Measurements from ENCODE around the gene USP24.

The USP24 gene

DNA sequence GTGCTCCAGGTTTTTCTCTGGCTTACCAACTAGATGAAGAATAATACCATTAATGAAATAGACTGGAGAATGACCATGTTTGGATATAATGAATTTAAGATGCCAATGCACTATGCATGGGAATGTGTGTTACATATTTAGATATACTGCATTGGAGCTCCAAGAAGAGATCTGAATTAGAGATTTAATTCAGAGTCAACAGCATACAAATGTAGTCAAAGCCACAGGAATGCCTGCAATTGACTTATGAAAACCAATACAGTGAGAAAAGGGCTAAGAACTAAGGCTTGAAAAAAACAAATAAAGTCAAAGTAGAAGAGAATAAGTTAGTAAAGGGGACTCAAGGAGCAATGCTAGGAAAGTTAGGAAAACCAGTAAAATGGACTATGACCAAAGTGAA, 59.1 kb downstream of the USP24 start:
- no peak for DNase-seq

DNA sequence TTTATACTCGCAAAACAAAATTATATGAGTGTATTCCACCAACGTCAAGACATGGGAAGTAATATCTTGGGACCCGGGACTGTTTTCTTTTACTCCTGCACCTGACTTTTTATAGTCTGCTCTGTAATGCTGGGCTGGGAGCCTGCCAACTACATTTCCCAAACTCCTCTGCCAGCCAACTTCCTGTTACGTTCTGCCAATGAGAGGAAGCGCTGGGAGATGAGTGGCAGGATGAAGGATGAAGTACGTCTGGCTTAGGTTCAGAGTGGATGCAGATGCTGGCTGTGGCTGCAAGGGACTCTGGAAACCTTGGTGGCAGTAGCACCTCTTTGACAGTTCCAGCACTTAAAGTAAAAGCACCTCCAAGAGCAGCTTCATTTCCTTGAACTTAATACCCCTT, 59.6 kb downstream of the USP24 start:
- peak; percentile 19 to 52 for DNase-seq

DNA sequence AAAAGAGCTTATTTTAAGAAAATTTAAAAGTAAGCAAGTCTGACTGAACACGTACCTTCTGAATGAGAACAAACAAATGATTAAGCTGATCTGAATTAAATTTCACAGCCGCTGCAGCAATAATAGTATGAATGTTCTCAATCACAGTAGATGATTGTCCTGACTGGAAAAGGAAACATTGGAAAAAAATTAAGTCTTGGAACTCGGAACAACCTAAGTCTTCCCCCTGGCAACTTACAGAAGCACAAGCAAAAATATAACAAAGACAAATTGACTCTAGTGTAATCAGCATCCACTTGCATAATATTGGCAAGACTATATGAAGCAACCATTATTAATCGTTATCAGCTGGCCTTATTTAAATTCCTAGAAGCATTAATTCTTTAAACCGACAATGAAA, 60.5 kb downstream of the USP24 start:
- no peak for DNase-seq

DNA sequence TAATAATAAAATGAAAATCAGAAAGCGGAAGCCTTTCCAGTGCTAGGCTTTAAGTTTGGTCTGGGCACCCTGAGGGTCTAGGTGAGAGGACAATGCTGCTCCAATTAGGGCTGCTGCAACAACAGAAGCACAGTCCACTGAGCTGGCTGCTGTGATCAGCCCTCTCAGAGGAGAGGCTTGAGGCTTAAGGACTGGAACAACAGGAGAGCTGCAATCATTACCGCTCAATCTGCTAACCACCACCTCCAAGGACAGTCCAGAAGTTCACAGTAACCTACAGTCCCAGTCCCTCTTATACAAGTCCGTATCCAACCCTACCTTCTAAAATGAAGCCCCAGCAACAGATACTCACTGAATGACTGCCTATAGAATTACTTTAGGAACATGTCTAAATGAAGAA, 62.1 kb downstream of the USP24 start:
- DNase-seq: no peak

DNA sequence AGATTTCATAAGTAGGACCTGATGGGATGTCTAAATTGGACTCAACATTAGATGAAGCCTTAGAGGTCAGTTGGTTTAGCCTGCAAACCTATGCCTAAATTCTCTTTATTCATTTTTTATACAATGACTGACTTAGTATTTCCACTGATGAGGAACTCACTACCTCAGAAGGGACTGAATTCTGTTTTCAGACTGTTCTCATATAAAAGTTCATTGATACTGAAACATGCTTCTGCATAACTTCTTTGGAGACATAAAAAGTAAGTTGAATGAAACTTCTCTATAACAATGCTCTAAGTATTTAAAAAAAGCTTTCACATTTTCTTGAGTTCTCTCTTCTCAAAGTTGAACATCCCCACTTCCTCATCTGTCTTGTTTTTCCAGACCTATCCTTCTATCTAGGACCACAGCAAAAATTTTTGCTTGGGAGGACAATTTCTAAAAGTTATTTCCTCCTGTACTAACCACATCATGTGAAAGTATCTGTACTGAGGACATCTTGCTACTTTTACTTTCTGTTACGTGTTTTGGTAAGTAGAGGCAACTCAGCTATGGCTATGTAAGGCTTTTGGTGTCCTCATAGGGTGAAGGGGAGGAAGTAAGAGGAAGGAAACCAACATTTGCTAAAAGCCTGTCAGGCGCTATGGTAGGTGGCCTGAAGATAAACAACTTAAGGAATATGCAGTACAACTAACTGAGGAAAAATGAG, 64.1 kb downstream of the USP24 start:
- DNase-seq: no peak

DNA sequence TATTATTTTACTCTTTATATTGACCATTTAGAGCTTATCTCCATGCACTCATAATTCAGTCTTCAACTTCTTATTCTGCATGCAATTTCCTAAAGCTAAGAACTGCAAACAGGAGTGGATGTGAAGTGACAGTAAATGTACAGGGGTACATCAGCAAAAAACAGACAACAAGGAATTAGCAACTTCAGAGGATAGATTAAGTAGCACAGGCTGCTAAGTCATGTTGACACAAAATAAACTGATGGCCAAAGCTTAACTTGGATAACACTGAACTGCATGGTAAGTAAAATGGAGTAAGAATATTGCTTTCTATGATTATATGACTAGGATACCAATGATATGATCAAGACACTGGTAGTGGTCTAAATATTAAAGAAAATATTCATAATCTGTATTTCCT, 66.5 kb downstream of the USP24 start:
- no peak for DNase-seq

DNA sequence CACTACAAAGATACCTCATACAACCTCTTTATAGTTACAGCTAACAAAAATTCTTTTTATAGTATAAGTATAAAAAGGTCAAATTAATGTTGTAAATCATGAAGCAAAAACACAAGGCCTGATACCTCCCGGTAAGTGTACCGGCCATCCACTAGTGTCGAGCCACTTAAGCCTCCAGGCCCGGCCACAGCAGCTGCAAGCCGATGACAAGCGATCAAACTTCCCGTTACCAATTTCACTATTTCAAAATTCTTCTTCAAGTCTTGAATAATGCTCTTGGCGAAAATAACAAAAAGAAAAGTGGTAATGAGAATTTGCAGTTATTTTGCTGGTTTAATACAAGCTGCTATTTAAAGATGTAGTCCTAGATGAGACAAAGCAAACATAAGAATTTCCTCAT, 67.6 kb downstream of the USP24 start:
- DNase-seq: no peak

DNA sequence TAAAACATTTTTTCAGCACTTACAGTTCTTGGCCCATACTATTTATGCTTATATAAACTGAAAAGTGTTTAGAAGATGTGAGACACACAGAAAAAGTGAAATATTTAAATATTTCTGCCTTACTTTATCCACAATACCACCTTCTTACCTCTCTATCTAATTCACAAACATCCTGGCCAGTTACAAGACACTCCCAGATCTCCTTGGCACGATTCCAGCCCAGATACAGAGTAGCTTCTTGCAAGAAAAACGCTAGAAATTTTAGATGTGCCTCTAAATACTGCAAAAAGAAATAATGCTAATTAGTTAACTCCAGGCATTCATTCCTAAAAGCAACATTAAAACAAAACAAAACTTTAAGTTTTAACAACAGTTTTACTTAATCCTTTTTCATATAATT, 68.4 kb downstream of the USP24 start:
- DNase-seq: no peak

DNA sequence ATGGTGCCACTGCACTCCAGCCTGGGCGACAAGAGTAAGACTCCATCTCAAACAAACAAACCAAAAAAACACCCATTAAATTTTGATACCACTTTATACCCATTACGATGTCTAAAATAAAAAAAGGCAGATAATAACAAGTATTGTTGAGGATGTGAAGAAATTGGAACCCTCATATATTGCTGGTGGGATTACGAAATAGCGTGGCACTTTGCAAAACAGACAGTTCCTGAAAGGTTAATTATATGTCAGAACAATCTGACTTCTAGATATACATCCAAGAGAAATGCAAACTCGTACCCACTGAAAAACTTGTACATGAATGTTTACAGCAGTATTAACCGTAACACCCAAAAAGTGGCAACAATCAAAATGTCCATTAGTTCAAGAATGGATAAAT, 70.3 kb downstream of the USP24 start:
- DNase-seq: no peak

DNA sequence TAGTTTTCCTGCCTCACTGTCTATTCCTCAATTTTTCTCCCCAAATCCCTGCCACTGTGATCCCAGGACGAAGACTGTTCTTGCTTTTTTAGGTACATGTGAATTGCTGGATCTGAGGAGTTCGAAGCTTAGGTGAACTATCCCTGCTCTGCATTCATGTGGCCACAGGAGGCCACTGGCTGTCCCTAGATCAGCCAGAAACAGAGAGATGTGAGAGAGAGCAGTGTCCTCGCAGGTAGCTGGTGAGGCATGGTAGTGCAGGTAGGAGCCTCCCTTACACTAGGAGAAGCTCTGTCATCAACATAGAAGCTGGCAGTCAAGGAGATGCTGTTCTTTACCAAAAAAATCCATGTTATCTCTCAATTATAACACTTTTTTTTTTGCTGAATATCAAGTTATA, 71.5 kb downstream of the USP24 start:
- no peak for DNase-seq

DNA sequence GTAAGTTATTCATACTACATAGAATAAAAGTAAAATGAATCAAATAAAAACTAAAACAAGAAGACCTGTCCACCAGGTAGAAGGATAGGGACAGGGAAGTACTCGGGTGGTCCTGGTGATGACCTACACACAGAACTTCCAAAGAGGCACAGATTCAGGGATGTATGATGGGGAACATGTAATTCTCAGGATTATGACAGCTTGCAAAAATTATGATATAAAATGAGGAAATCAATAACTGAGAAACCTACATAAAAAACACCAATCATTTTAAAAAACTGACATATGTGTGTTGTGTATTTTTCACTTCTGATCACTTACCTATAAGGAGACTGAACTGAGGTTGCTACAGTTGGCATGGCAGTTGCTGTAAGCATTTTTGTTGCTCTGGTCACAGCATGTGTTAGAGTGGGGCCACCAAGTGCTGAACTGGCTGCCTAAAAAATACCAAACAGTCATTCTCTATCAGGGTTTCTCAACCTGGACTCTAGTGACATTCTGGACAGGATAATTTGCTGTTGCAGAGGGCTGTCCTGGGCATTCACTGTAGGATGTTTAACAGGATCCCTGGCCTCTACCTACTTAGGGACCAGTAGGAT, 73.8 kb downstream of the USP24 start:
- DNase-seq: no peak

DNA sequence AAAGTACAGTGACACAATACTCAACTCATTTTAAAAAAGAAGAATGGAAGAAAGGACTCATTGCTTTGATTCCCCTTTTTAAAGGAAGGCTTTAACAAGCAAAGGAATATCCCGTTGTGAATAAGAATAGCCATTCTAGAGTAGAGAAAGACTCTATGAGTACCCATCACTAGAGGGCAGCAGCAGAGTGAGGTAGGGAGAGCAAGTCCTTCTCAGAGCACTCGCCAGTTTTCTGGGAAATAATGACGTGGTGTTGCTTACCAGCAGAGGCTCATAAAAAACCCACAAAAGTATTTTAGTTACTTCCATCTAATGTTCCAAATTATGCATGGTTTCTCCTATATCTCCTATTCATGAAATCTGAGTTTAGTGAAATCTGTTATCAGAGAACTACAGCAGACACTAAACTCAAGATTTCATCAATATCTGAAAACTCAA, 74.6 kb downstream of the USP24 start:
- peak; percentile 50 to 90 for DNase-seq

DNA sequence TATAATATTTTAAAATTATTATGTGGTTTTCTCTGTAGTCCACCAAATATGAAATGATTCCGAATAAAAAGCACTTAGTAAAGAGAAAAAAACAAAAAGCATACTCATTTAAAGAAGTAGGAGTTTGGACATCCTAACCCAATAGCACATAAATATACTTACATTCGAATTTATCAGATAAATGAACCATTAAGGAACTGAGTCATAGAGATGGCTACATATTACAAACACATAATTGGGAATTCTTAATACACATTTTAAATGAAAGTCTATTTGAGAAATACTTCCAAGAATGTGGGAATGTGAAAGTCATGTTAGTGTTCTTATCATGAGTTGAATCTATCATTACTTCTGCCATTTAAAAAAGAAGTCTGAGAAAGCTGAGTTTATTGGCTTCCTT, 75.0 kb downstream of the USP24 start:
- no peak for DNase-seq

DNA sequence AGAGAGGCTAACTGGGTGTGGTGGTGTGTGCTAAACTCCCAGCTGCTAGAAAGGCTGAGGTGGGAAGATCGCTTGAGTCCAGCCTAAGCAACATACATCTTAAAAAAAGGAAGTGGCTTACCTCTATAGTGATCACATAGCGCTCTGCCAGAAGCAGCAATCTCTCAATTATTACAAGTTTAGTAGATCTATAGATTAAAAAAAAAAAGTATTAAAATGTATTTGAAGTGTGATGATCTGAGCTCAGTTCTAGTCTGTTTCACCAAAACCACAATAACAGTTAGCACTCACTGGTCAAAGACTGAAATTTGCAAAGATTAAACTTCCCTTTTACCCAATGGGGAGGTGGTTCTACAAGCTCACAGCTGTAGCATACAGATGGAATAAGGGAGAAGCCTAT, 76.3 kb downstream of the USP24 start:
- no peak for DNase-seq

DNA sequence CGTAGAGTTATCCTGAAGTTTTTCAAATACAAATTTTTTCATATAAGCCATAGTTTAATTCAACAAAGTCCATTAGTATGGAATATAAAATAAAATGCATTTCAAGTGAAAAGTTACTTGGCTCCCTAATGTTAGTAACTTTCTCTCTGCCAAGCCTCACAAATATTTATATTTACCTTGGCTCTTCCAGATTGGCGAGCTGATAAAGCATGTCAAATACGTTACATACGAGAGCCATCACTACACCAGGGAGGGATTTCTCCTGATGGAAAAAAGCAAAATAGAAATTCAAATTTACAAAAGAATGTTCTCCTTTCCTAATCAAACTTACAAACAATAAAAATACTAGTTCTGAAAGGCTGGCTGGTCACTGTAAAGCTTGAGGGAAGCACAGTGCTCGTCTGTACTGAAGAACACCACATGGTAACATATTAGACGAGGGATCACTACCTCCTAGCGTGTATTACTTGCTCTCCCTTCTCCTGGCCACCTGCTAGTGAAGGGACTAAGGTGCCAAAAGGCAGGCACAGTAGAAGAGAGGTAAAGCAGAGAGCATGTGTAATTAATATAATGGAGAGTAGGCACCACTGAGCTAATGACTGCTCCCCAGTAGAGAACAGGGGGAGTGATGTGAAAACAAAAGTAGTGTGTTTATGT, 80.9 kb downstream of the USP24 start:
- no peak for DNase-seq

DNA sequence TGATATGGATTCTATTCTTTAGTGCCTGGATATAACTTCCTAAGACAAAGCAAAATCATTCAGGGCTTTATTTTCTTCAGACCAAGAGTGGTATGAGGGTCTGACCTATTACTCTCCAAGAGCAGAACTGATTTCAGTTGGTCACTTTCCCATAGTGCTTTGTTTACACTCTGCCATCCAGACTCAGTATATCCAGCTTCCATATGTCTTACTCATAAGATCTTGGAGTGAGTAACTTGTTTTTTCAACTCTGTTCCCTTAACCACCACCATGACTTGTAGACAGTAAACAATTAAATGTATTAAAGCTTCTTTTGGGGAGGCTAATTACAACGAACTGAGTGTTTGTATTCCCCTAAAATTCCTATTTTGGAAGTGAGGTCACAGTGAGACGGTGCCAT, 83.4 kb downstream of the USP24 start:
- DNase-seq: no peak

DNA sequence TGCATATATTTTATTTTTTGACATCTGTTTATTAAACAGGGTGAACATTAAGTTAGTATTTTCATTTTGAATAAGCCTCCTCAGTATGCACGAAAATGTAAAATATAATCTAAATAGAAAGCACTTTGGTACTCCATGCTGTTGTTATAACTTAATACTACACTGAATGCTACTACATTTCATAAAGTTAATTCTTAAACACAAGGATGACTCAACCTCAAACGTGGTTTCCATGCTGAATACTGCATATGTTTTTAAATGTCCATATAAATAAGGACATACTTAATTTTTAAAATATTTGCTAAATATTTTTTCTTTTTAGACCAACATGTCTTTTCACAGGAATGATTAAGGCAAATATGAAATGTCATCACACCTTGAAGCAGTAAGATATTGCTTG, 83.9 kb downstream of the USP24 start:
- DNase-seq: no peak

DNA sequence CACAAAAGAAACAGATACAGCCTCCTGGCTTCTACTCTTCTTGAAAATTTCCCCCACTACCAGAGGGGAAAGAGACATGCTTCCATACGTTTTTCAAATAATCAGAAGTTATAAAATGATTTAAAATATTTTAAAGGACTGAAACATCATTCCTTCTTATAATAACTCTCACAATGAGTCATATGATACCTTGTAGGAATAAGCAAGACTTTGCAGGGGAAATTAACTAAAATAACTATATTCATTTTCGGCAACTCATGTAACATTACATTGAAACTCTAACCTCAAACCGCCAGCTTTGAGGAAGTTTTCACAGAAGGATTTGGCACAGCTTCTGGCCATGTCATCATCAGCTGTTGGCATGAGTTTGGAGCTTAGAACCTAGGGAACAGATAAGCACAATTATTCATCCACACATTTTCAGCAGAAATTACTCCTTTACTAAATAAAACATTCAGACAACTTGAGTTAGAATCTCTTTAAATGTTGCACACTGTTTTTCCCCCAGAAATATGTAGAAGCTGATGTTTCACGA, 85.9 kb downstream of the USP24 start:
- DNase-seq: no peak

DNA sequence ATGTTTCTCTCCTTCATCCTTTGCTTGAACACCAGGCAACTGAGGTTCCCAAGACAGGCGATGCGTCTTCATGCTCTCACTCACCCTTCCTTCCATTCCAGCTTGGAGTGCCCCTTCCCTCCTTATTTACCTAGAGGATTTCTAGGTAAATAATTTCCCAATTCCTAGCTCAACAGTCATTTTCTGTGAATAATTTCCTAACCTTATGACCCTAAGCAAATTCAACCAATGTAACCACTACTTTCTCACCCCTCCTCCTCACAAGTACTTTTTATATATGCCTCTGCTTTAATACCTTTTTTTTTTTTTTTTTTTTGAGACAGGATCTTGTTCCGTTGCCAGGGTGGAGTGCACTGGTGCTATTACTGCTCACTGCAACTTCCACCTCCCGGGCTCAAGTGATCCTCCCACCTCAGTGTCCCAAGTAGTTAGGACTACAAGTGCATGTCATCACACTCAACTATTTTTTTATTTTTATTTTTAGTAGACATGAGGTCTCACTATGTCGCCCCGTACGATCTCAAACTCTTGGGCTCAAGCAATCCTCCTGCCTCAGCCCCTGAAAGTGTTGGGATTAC, 86.7 kb downstream of the USP24 start:
- no peak for DNase-seq

DNA sequence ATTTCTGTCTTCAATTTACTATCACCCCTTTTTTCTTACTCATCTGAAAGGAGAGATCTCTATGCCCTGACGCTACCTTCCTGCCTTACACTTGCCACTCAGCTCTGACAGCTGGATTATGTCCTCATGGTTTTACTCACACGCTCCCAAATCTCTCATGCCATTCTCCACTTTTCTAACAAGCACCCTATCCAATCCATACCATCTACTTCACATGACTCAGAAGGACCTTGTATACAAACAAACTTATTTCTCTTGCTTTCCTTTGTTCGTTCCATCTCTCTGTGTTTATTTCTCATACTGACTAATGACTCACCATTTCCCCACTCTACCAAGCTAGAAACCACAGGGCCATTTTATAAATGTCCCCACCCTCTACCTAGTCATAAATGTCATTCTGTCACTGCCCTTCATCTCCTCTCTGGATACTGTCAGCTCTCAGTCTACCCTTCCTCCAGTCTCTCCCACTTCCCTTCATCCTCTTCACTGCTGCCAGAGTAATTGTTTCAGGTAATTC, 87.3 kb downstream of the USP24 start:
- DNase-seq: no peak

DNA sequence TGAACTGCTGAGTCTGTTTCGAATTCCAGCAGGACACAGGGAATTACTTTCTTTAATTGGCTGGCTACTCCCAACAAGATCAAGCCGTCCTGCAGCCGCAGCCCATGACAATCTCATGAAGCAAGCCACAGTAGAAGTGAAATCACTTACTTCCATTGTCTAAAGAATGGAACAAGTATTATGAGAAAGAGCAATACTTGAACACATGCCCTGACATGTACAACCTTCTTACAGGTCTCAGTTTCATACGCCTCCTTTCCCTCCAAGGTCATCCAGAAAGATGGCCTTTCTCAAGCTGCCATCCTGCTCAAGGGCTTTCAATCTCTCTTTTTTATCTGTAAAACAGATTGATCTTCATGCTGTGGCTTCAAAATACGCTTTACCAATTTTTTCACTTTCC, 90.7 kb downstream of the USP24 start:
- no peak for DNase-seq

DNA sequence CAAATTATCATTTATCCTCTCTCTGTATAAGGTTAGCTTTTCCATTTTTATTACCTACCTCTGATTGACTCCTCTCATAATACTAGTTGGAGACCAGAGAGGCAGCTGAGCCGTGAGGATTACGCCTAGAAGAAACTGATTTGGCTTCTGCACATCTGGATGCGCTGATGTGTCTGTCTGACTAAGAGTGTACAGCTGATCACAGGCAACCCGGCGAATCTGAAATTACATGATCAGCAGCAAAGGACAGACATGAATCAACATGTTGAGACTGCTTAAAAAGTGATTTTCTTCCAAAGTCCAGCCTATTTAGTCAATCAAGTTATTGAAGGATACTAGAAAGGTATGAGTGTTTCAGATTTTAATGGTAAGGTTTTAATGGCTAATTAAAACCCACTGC, 94.6 kb downstream of the USP24 start:
- DNase-seq: no peak

DNA sequence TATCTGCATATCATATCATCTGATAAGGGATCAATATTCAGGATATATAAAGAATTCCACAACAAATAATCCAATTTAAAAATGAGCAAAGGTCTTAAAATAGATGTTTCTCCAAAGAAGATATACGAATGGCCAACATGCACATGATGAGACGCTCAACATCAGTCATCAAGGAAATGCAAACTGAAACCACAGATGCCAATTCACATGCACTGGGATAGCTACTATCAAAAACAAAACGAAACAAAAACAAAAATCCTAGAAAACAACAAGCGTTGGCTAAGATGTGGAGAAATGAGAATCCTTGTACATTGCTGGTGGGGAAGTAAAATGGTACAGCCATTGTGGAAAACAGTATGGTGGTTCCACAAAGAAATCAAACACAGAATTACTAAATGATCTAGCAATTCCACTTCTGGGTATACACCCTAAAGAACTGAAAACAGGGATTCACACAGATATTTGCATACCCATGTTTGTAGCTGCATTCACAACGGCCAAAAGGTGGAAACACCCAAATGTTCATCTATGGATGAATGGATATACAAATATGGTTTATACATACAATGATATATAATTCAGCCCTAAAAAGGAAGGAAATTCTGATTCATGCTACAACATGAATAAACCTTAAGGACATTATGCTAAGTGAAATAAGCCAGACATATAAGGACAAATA, 96.4 kb downstream of the USP24 start:
- no peak for DNase-seq
